GM12878 (cell line): Measurements from ENCODE around the gene CYP2J2. TPM values are rescaled to one million over a fixed set of nuclear protein-coding genes. Genes with fewer than 3 reads are reported as not detected.
A peak's percentile ranks its signal among the peaks of the same experiment; 100 is the strongest.

Source experiments
- ATAC-seq: fragments of 200-7000 bp; cut with Tn5 transposase; 3 replicates; pipeline ENCODE4 v1.9.1; 2020; ENCODE audit warnings: mild to moderate bottlenecking, moderate library complexity
- BruUV-seq: library from RNA; stranded (reverse); fragments of 400-500 nt; replicated peaks from 2 replicates; lab custom pipeline; 2021; lab: Mats Ljungman, UMichigan
- CTCF ChIA-PET: fragments of 300-600 bp; sonication (Branson Sonifier 250); formaldehyde crosslinking; extraction: SDS; loops from one replicate; lab custom pipeline; 2021; ENCODE audit warnings: inconsistent platforms; lab: Yijun Ruan, JAX
- POLR2A ChIA-PET: fragments of 350-600 bp; formaldehyde crosslinking; extraction: SDS; loops from one replicate; lab custom pipeline; 2021; ENCODE audit warnings: inconsistent platforms; lab: Charles Lee
- RAD21 ChIA-PET: fragments of 300-600 bp; sonication (Branson Sonifier 250); formaldehyde crosslinking; loops from one replicate; lab custom pipeline; 2023; ENCODE audit warnings: antibody characterized with exemption; ENCODE audit not compliant: unreplicated experiment; lab: Charles Lee
- SMC1A ChIA-PET: fragments of 300-600 bp; sonication (Branson Sonifier 250); formaldehyde crosslinking; loops from one replicate; lab custom pipeline; 2023; ENCODE audit not compliant: unreplicated experiment, uncharacterized antibody; lab: Charles Lee
- DNase-seq: peaks from one replicate; pipeline ENCODE4 v3.0.0-alpha.2; 2011; ENCODE audit warnings: low read depth, low spot score
- FAIRE-seq: peaks from 3 replicates; lab custom pipeline; 2011; peaks lifted over from hg19 to GRCh38; lab: Jason Lieb, UNC
- H2AFZ ChIP-seq: 2 replicates; pipeline ENCODE4 v1.6.0; 2011; ENCODE audit warnings: low read depth, low read length, control low read depth; ENCODE audit not compliant: control insufficient read depth
- H3K27ac ChIP-seq: 2 replicates; pipeline ENCODE4 v1.5.1; 2011; ENCODE audit warnings: control low read depth; ENCODE audit not compliant: control insufficient read depth, insufficient read depth
- H3K27me3 ChIP-seq, 2 experiments: replicated peaks in 1 of 2; 2 replicates each; pipeline versions ENCODE4 v1.6.0 to v1.6.1; 2011; ENCODE audit warnings: low read length in 1 of 2; ENCODE audit not compliant: control insufficient read depth in 2 of 2, insufficient read depth in 2 of 2
- H3K36me3 ChIP-seq, 2 experiments: 2 replicates each; pipeline ENCODE4 v1.5.1; 2011; ENCODE audit warnings: low read length in 1 of 2; ENCODE audit not compliant: control insufficient read depth in 2 of 2, insufficient read depth in 2 of 2
- H3K4me1 ChIP-seq: 2 replicates; pipeline ENCODE4 v1.6.1; 2011; ENCODE audit warnings: mild to moderate bottlenecking, low read length, moderate library complexity, mixed read lengths; ENCODE audit not compliant: control insufficient read depth, insufficient read depth
- H3K4me2 ChIP-seq: 2 replicates; pipeline ENCODE4 v1.6.0; 2011; ENCODE audit warnings: control low read depth; ENCODE audit not compliant: control insufficient read depth, insufficient read depth
- H3K4me3 ChIP-seq: fragments of 200-600 bp; sonication (generic); 2 replicates; pipeline ENCODE4 v1.5.1; 2016
- H3K79me2 ChIP-seq: 2 replicates; pipeline ENCODE4 v1.6.0; 2011; ENCODE audit warnings: low read length; ENCODE audit not compliant: control insufficient read depth, insufficient read depth
- H3K9ac ChIP-seq: 2 replicates; pipeline ENCODE4 v1.8.0; 2011; ENCODE audit warnings: low read length, control low read depth, mixed read lengths; ENCODE audit not compliant: control insufficient read depth, insufficient read depth
- H3K9me3 ChIP-seq: replicated peaks from 3 replicates; pipeline ENCODE4 v1.5.1; 2011; ENCODE audit warnings: mild to moderate bottlenecking, low read length; ENCODE audit not compliant: control insufficient read depth, insufficient read depth
- H4K20me1 ChIP-seq: 2 replicates; pipeline ENCODE4 v1.6.0; 2011; ENCODE audit not compliant: control insufficient read depth, insufficient read depth
- EZH2 ChIP-seq: IDR thresholded peaks from 2 replicates; pipeline ENCODE4 v1.6.1; 2012; ENCODE audit warnings: low read depth, mild to moderate bottlenecking, control low read depth, inconsistent platforms, low read length, borderline replicate concordance; ENCODE audit not compliant: control insufficient read depth
- IKZF1 ChIP-seq: fragments of 450-650 bp; conservative IDR thresholded peaks from 2 replicates; pipeline ENCODE4 v1.6.1; 2017; ENCODE audit warnings: antibody characterized with exemption, mild to moderate bottlenecking
- MYB ChIP-seq: fragments of 150-350 bp; IDR thresholded peaks from 2 replicates; pipeline ENCODE4 v1.6.1; 2014; ENCODE audit warnings: mild to moderate bottlenecking, low read depth, low read length, borderline replicate concordance
- NFYA ChIP-seq: IDR thresholded peaks from 2 replicates; pipeline ENCODE4 v1.6.1; 2011; ENCODE audit warnings: low read depth, mild to moderate bottlenecking, low read length, improper control_type of control experiment, borderline replicate concordance
- SIX5 ChIP-seq: IDR thresholded peaks from 2 replicates; pipeline ENCODE4 v1.6.1; 2011; ENCODE audit warnings: mild to moderate bottlenecking, low read depth, low read length, moderate library complexity; ENCODE audit not compliant: severe bottlenecking
- SP1 ChIP-seq: IDR thresholded peaks from one replicate; pipeline ENCODE4 v1.6.1; 2011; ENCODE audit warnings: low read depth, low read length
- WRNIP1 ChIP-seq: IDR thresholded peaks from 2 replicates; pipeline ENCODE4 v1.6.1; 2011; ENCODE audit warnings: low read depth, low read length, improper control_type of control experiment, borderline replicate concordance
- ZNF622 ChIP-seq: fragments of 450-650 bp; IDR thresholded peaks from 2 replicates; pipeline ENCODE4 v1.6.1; 2017; ENCODE audit warnings: mild to moderate bottlenecking, inconsistent platforms
- WGBS: methylation state at CpG from one replicate; pipeline ENCODE4 v1.1.6; 2016; ENCODE audit warnings: low lambda C conversion rate; ENCODE audit not compliant: insufficient replicate concordance, insufficient coverage; ENCODE audit errors: missing lambda C conversion rate; 5-methylcytosine and 5-hydroxymethylcytosine counted together
- in situ Hi-C: fragments of 300-500 bp; cut with MboI; formaldehyde crosslinking; loops from 9 replicates; pipeline ENCODE4 v1.14.3; 2018; ENCODE audit warnings: mixed read lengths
- intact Hi-C: fragments of 100-400 bp; cut with micrococcal nuclease; formaldehyde crosslinking; loops from one replicate; pipeline ENCODE4 v1.14.2; 2022; ENCODE audit not compliant: unreplicated experiment
- polyA plus RNA-seq, 11 experiments: library from polyadenylated mRNA; depleted of rRNA in 4 of 11; unstranded in 6 of 11; stranded (reverse) in 5 of 11; fragments of >200 nt; fragmentation: Nextera tagmentation in 4 of 11; fragmentation: Illumina TruSeq in 1 of 11; extraction: Ambion mirVana in 4 of 11; extraction: Trizol in 1 of 11; gene quantifications; 1 replicate in 1 of 11; 2 replicates in 10 of 11; pipeline versions ENCODE4 v1.2.1 to v1.2.3, GENCODE V29; 2011 to 2016; ENCODE audit warnings: inconsistent platforms in 2 of 11, missing spikeins in 2 of 11, low read depth in 1 of 11
- total RNA-seq, 4 experiments: library from RNA; depleted of rRNA in 3 of 4; stranded (reverse); fragments of >200 nt in 3 of 4; fragmentation: Illumina TruSeq in 1 of 4; extraction: Trizol in 1 of 4; gene quantifications; 2 replicates each; pipeline versions ENCODE4 v1.2.1 to v1.2.3, GENCODE V29; 2013 to 2021
- TF ChIP-seq, protein P1 (sequence below): IDR thresholded peaks from 2 replicates; pipeline ENCODE4 v1.6.1; 2012; ENCODE audit warnings: low read depth, low read length, improper control_type of control experiment
- TF ChIP-seq, protein P2 (sequence below): fragments of 450-650 bp; conservative IDR thresholded peaks from 2 replicates; pipeline ENCODE4 v1.6.1; 2017; ENCODE audit warnings: mild to moderate bottlenecking, moderate library complexity
- TF ChIP-seq, protein P3 (sequence below): IDR thresholded peaks from 2 replicates; pipeline ENCODE4 v1.6.1; 2012; ENCODE audit warnings: low read depth, low read length, improper control_type of control experiment

Gene CYP2J2
- total and polyA plus RNA-seq, 10 of the 15 experiments (the other 5 are each of a cell fraction or from before 2014, with no cell fraction given): 0.06 to 0.34 (median 0.10) TPM; not detected in 3

DNA sequence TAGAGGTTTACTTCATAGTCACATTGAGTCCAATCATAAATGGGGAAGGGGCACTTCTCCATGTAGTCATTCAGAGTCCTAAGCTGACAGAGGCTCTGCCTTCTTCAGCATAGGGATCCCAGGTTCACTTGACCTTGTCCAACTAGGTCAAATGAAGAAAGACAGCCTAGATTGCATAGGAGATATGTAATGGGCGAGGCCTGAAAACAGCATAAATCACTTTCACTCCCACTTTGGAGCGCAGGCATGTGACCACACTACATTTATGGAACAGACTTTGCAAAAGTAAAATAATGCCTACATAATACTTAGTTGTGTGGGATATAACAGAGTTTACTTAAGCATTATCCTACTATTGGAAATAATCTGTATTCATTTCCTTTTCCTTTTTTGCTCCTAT is 60.1 kb downstream of the CYP2J2 start:
- intact Hi-C loops (no loop called here), in situ Hi-C loops (no loop called here)
- DNase-seq: no peak
- Histone ChIP-seq H3K27ac (no peak overlapping the region), H3K27me3 (no peaks in the 10 kb centered on the region), H3K9me3 (no peaks in the 10 kb centered on the region), H3K36me3 (peaks cover 0 to 2% of the 10 kb centered on the region in 2 experiments; a peak in 2 of 4 replicates), H4K20me1 (no peaks in the 10 kb centered on the region), H3K79me2 (no peaks in the 10 kb centered on the region), H3K4me1 (no peaks in the 10 kb centered on the region), H2AFZ (no peak overlapping the region), H3K4me3 (no peak overlapping the region), H3K9ac (no peak overlapping the region), H3K4me2 (no peak overlapping the region)
- TF ChIP-seq, protein P1, sequence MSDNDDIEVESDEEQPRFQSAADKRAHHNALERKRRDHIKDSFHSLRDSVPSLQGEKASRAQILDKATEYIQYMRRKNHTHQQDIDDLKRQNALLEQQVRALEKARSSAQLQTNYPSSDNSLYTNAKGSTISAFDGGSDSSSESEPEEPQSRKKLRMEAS: no peak
- TF ChIP-seq IKZF1: no peak
- TF ChIP-seq, protein P2, sequence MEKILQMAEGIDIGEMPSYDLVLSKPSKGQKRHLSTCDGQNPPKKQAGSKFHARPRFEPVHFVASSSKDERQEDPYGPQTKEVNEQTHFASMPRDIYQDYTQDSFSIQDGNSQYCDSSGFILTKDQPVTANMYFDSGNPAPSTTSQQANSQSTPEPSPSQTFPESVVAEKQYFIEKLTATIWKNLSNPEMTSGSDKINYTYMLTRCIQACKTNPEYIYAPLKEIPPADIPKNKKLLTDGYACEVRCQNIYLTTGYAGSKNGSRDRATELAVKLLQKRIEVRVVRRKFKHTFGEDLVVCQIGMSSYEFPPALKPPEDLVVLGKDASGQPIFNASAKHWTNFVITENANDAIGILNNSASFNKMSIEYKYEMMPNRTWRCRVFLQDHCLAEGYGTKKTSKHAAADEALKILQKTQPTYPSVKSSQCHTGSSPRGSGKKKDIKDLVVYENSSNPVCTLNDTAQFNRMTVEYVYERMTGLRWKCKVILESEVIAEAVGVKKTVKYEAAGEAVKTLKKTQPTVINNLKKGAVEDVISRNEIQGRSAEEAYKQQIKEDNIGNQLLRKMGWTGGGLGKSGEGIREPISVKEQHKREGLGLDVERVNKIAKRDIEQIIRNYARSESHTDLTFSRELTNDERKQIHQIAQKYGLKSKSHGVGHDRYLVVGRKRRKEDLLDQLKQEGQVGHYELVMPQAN: no peak
- TF ChIP-seq SIX5: no peak
- TF ChIP-seq SP1: no peak
- no peak for TF ChIP-seq ZNF622
- TF ChIP-seq MYB: no peak
- TF ChIP-seq NFYA: no peak
- TF ChIP-seq, protein P3, sequence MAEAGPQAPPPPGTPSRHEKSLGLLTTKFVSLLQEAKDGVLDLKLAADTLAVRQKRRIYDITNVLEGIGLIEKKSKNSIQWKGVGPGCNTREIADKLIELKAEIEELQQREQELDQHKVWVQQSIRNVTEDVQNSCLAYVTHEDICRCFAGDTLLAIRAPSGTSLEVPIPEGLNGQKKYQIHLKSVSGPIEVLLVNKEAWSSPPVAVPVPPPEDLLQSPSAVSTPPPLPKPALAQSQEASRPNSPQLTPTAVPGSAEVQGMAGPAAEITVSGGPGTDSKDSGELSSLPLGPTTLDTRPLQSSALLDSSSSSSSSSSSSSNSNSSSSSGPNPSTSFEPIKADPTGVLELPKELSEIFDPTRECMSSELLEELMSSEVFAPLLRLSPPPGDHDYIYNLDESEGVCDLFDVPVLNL: no peak
- TF ChIP-seq EZH2: no peak
- no peak for TF ChIP-seq WRNIP1
- BruUV-seq: no TSS peak
- SMC1A ChIA-PET: interaction anchor here (0.9 kb wide), 1 partner anchor 26 kb away, joined by 3 read pairs; no protein-coding TSS in a partner anchor
- RAD21 ChIA-PET: interaction anchor here (1.0 kb wide), 1 partner anchor 81 kb away, joined by 3 read pairs; no protein-coding TSS in a partner anchor
- ATAC-seq: no peak
- 68% methylated on average over 2 of the region's 2 CpGs for WGBS
- POLR2A ChIA-PET: no interaction called here
- CTCF ChIA-PET: interaction anchor here (1.2 kb wide), 1 partner anchor 22 kb away, joined by 3 read pairs; no protein-coding TSS in a partner anchor
- peak; percentile 27 for FAIRE-seq
